Fibroblast of pulmonary artery (primary cell): ENCODE data around the gene SECTM1.

Source experiments
- DNase-seq: peaks from one replicate; pipeline ENCODE4 v3.0.0-alpha.2; 2010; ENCODE audit warnings: low read depth
- H3K4me3 ChIP-seq: replicated peaks from 2 replicates; pipeline ENCODE4 v1.5.1; 2011; ENCODE audit warnings: low read depth, mild to moderate bottlenecking, control low read depth, low read length, moderate library complexity
- TF ChIP-seq, protein P1 (sequence below): IDR thresholded peaks from 2 replicates; pipeline ENCODE4 v1.5.1; 2011; ENCODE audit warnings: mild to moderate bottlenecking, control low read depth, low read length, inconsistent platforms; ENCODE audit errors: missing control alignments

Gene SECTM1

DNA sequence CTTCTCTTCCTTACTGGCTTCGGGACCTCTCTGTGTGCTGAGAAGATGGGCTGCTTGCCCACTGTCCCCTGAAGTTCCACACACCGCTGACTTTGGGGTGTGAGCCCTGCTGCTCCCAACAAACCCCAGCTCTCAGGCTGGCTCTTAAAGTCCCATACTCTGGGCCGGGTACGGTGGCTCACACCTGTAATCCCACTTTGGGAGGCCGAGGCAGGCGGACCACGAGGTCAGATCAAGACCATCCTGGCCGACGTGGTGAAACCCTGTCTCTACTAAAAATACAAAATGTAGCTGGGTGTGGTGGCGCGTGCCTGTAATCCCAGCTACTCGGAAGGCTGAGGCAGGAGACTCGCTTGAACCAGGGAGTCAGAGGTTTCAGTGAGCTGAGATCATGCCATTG, 33.3 kb downstream of the SECTM1 start:
- H3K4me3 ChIP-seq: no peak overlapping the region
- TF ChIP-seq, protein P1, sequence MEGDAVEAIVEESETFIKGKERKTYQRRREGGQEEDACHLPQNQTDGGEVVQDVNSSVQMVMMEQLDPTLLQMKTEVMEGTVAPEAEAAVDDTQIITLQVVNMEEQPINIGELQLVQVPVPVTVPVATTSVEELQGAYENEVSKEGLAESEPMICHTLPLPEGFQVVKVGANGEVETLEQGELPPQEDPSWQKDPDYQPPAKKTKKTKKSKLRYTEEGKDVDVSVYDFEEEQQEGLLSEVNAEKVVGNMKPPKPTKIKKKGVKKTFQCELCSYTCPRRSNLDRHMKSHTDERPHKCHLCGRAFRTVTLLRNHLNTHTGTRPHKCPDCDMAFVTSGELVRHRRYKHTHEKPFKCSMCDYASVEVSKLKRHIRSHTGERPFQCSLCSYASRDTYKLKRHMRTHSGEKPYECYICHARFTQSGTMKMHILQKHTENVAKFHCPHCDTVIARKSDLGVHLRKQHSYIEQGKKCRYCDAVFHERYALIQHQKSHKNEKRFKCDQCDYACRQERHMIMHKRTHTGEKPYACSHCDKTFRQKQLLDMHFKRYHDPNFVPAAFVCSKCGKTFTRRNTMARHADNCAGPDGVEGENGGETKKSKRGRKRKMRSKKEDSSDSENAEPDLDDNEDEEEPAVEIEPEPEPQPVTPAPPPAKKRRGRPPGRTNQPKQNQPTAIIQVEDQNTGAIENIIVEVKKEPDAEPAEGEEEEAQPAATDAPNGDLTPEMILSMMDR: no peak
- no peak for DNase-seq

DNA sequence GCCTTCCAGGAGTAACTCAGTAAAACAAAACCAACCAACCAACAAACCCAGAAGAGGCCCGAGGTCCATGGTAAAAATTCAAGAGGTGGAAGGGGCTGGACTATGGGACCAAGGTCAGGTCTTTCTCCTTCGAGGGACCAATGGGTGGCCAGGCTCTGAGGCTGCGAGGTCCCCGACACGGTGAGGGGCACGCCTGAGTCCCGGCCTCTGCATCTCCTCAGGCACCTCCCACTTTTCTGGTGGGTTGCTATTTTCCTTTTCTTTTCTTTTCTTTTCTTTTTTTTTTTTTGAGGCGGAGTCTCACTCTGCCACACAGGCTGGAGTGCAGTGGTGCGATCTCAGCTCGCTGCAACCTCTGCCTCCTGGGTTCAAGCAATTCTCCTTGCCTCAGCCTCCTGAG, 34.1 kb downstream of the SECTM1 start:
- DNase-seq: no peak
- no peak overlapping the region for H3K4me3 ChIP-seq
- TF ChIP-seq, protein P1: no peak

DNA sequence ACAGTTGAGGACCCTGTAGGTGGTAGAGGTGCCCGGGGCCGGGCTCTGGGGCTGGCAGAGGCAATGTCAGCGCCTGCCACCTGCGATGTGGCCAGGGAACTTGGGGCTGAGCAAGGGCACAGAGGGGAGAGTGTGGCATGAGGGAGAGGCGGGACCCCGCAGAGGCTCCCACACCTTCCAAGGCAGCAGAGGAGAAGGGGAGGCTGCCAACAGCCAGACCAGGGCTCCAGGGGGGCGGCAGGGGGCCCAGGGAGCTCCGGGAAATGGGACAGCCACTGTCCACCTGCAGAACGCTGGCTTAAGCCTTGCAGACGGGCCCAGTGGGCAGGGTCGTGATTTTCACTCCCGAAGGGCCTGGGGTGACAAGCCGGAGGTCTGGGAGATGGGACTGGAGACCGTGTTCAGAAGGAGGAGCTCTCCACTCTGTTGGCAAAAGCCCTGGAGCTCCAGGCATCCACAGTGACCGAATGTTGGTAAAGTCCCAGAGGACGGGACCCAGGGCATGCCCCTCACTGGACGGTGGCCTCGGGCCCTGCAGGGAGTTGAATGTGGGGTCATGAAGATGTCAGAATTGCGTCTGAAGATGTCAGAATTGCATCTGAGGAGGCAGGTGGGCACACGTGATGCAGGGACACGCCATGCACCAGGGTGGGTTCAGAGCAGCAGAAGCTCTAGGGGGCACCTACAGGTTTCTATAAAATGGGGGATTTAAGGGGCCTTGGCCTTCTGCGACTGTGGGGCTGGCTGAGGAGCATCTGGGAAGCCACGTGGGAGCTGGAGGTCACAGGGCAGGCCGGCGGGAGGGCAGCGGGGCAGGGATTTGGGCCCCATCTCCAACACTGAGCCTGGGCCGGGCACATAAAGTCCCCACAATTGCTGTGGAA, 34.8 kb downstream of the SECTM1 start:
- DNase-seq: no peak
- H3K4me3 ChIP-seq: peak overlapping the region; percentile 53
- TF ChIP-seq, protein P1: no peak

GRCh38 chr17:82297714-82298537, 35.6 kb downstream of the SECTM1 start:
- DNase-seq: peak; percentile 97
- TF ChIP-seq, protein P1: no peak
- peak overlapping the region; percentile 53 for H3K4me3 ChIP-seq

DNA sequence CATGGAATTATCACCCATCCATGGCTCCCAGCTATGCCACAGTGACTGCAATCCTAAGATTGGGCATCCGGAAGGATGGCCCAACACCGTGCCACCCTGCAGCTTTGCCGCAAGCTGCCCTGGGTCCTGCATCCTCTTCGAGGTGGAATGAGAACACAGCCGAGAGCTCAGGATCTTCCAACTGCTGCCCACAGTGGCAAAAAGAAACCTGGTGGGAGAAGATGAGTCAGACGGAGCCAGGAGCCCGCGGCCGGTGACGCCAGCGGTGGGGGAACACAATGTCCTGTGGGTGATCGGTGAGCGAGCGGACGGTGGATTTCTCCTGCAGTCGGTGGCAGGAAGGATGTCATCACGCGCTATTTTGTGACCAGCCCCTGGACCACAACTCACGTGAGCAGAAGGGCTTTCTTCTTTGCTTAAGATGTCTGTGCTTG, 36.3 kb downstream of the SECTM1 start:
- TF ChIP-seq, protein P1: no peak
- peak overlapping the region; percentile 53 for H3K4me3 ChIP-seq
- DNase-seq: peak; percentile 95

GRCh38 chr17:82296511-82297279, 36.9 kb downstream of the SECTM1 start:
- TF ChIP-seq, protein P1: no peak
- peak overlapping the region; percentile 53 for H3K4me3 ChIP-seq
- no peak for DNase-seq
